HG03139 (cell line): ENCODE measurements around the gene IFNL4.
"Not testable (repeated sequence)": the region's sequence is repeated elsewhere in the genome, so short reads cannot be mapped to it uniquely, and the experiment has no call there.

Experiments
- ATAC-seq: cut with Tn5 transposase; IDR thresholded peaks from one replicate; pipeline ENCODE4 v1.9.1; 2021; ENCODE audit not compliant: unreplicated experiment

The IFNL4 gene

DNA sequence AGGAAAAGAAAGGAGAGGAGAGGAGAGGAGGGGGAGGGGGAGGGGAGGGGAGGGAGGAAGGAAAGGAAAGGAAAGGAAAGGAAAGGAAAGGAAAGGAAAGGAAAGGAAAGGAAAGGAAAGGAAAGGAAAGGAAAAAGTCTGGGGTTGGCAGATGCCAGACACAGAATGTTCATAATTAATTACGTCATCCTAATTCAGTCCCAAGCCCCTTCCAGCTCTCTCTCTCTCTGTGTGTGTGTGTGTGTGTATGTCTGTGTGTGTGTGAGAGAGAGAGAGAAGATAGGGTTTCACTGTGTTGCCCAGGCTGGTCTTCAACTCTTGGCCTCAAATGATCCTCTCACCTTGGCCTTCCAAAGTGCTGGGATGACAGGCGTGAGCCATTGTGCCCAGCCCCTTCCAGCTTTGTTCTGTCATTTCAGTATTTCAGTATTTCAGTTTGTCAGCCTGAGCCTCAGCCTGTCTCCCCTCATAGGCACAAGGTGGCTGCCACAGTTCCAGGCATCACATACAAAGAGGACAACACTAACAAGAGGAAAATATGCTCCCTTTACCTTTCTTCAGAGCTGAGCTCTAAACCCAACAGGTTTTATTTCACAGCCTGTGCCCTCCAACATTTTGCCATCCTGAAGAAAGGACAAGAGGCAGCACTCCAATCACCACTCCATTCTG, 18.4 kb downstream of the IFNL4 start:
- no peak for ATAC-seq

DNA sequence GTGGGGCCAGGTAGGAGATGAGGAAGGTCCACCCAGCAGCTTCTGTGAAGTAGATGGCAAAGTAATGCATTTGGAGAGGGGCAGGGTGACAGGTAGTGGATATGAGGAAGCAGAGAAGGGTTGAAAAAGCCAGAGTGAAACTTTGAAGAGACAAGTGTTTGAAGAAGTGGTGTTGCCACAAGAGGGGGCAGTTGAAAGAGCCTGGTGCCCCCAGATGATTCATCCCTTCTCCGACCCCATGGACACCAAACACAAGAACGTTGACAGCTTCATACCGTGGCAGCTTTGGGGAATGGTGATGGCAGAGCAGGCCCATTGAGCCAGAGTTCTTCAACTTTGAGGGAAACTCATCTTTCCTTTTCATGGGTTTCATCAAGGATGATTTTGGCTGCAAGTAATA, 23.7 kb downstream of the IFNL4 start:
- no peak for ATAC-seq

DNA sequence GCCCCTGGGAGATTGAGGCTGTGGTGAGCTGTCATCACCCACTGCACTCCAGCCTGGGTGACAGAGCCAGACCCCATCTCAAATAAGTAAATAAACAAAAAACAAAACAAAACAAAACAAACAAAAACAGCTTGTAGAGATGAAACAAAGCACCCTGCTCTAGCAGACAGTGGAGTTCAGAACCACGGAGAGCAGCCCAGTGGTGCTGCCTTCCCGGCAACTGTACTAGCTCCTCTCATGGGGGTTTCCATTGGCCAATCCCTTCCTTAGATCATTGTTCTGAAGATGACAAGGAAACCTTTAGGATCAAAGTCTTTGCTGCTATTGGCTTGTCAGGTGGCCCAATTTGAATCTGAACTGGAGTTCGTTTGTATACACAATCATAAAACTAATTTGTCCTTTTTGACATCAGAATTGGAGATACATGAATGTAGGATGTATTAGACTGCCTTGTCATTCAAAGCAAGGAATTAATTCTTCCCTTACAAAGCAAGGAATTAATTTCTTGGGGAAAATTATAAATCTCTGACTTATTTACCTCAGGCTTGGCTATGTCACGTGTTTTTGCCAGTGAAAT, 24.9 kb downstream of the IFNL4 start:
- ATAC-seq = no peak

DNA sequence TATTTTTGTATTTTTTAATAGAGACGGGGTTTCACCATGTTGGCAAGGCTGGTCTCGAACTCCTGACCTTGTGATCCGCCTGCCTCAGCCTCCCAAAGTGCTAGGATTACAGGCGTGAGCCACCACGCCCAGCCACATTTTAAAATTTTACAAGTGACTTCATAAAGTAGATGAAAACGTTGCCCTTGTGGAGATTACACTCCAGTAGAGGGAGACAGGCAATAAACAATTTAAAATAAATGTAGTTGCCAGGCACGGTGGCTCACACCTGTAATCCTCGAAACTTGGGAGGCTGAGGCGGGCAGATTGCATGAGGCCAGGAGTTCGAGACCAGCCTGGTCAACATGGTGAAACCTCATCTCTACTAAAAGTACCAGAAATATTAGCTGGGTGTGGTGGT, 29.5 kb downstream of the IFNL4 start:
- ATAC-seq = not testable (repeated sequence)

DNA sequence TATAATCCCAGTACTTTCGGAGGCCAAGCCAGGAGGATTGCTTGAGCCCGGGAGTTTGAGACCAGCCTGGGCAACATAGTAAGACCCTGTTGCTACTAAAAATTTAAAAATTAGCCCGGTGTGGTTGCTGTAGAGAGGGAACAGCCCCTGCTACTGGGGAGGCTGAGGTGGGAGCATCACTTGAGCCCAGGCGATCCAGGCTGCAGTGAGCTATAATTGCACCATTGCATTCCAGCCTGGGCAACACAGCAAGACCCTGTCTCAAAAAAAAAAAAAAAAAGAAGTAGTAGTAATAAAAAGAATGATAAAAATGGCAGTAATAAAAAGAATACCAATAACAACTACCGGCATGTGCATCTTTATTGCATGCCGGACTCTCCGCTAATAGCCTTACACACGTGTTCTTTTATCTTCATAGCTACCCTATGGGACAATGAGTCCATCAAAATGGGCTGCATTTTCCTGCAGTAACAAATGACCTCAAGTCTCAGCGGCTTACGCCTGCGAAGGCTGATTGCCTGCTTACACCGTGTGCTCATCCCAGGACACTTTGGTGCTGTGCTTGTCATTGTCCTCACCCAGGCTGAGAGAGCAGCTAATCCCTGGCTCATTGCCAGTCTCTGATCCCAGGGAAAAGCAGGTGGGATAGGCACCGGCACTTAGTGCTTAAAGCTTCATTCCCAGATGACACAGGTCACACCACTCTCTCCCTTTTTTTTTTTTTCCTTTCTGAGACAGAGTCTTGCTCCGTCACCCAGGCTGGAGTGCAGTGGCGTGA, 30.2 kb downstream of the IFNL4 start:
- ATAC-seq = no peak

DNA sequence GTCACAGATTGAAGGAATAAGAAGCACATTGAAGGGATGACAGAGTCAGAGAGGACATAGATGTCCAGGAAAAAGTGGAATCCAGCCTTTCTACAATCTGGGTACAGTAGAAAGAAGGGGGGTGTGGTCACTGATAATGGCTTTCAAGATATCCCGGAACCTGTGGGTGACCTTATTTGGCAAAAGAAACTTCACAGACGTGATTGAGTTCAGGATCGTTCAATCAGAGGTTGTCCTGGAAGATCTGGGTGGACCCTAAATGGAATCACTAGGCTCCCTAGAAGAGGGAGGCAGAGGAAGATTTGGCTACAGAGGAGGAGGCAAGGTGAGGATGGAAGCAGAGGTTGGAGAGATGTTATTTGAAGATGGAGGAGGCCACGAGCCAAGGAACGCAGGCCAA, 31.6 kb downstream of the IFNL4 start:
- no peak for ATAC-seq

DNA sequence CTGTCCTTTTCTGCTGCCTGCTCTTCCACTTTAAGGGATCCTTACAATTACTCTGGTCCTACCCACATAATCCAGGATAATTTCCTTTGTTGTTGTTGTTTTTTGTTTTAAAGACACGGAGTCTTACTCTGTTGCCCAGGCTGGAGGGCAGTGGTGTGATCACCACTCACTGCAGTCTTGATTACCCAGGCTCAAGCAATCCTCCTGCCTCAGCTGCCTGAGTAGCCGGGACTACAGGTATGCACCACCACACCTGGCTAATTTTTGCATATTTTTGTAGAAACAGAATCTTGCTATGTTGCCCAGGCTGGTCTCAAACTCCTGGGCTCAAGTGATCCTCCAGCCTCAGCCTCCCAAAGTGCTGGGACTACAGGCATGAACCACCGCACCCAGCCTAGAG, 33.3 kb downstream of the IFNL4 start:
- not testable (repeated sequence) for ATAC-seq

DNA sequence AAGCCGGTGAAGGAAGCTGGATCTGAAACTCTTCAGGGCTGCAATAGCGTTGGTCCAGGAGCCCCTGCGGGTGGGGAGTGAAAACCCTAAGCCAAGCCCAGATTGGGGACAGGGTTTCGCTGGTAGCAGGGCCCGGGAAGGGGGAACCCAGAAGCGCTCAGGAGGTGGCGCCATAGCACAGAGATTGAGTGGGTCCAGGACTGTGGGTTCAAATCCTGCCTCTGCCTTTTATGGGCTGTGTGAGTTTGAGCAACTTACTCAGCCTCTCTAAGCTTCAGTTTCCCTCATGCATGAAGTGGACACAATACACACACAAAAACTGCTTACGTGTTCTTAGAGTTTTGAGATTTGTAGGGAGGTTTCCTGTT, 36.3 kb downstream of the IFNL4 start:
- no peak for ATAC-seq

DNA sequence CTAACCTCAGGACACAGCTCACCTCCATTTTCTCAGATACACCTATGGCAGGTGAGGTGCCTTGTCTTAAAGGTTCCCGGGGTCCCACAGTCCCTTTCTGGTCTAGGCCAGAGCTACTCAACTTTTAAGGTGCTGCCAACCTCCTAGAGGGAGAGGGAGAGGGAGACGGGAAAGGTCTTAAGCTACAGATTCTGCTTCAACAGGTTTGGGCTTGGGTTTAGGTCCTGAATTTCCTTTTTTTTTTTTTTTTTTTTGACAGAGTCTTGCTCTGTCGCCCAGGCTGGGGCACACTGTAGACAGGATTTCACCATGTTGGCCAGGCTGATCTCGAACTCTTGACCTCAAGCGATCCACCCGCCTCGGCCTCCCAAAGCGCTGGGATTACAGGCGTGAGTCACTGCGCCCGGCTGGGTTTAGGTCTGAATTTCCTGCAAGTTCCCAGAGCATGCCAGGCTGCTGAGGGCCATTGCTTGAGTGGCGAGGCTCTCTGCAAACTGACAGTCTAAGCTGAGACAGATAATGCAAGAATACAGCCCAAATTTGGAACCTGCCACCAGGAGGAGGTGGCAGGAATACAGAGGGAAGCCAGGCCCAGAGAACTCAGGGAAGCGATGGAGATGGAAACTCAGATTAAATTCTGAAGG, 36.8 kb downstream of the IFNL4 start:
- no peak for ATAC-seq

DNA sequence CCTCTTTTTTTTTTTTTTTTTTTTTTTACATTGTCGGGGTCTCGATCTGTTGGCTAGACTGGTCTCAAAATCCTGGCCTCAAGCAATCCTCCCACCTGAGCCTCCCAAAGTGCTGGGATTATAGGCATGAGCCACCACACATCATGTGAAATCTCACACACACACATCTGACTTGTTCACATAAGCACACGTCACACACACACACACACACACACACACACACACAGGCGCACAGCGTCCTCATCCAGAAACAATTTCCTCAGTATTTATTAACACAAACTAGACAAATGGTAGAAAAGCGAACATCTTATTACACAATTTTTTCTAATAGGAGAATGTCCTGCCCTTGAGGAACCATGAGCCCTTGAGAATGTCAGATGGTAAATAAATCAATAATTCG, 39.5 kb downstream of the IFNL4 start:
- no peak for ATAC-seq

DNA sequence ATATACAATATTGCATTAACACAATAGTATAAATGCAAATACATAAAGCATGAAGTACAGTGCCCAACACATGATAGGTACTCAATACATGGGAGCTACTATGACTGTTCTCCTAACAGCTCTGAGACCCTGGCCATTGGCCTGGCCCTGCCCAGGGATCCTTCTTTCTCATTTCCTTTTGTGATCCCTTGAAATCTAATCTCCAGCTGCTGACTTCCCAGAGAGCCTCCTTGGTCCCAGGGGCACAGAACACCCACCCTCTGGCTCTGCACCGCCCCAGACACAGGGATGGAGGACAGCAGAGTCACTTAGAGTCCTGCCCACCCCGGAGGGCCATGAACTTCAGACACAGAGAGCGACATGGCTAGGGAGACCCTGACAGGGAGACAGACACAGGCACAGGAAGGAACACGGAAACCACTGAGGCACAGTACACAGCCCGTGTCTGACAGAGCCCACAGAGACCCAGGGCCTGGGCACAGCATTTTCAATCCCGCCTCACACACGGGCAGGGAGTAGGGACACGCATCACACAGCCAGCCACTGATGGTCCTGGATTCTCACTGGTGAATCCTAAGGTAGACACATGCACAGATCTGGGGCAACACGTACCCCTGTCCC, 40.4 kb downstream of the IFNL4 start:
- no peak for ATAC-seq

DNA sequence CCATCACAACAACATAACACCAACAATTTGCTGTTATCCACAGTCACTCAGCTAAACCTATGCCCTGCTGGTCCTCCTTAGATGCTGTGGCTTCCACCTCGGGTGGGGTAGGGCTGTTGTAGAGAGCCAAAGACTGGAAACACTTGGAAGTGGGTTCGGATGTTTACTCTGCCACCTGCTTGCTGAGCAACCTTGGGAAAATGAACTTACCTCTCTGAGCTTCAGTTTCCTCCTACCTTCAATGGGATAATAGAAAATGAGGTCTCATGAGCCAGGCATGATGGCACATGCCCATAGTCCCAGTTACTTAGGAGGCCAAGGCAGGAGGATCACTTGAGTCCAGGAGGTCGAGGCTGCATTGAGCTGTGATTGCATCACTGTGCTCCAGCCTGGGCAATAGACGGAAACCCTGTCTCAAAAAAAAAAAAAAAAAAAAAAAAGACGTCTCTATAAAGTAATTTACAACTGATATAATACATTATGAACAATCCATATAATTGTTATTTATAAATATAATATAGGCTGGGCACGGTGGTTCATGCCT, 41.3 kb downstream of the IFNL4 start:
- ATAC-seq = no peak

DNA sequence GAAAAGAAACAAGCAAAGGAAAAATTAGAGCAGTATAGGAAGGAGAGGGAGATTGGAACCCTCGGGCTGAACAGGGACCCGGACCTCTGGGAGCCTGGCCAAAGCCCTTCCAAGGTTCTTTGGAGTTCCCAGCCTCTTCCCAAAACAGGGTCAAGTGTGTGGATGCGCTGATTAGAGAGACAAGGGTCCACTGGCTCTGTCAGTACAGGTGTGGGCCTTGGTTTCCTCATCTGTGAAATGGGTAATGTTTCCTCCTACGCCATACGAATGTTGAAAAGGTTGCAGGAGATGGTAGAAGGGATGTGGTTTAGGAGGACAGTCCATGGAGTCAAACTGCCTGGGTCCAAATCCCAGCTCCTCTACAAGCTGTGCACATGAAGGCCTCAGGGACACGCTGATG, 42.5 kb downstream of the IFNL4 start:
- ATAC-seq = no peak

DNA sequence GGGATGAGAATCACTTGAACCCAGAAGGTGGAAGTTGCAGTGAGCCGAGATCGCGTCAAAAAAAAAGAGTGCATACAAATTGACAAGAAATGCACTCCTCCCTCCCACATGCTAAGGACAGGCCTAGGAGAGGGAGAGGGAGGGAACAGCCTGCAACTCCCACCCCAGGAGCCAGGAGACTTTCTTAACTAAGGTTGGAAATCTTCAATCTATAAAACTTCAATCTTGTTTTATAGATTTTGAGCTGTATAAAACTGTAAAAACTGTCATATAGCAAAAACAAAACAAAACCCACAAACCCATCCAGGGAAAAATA, 43.2 kb downstream of the IFNL4 start:
- ATAC-seq = no peak

DNA sequence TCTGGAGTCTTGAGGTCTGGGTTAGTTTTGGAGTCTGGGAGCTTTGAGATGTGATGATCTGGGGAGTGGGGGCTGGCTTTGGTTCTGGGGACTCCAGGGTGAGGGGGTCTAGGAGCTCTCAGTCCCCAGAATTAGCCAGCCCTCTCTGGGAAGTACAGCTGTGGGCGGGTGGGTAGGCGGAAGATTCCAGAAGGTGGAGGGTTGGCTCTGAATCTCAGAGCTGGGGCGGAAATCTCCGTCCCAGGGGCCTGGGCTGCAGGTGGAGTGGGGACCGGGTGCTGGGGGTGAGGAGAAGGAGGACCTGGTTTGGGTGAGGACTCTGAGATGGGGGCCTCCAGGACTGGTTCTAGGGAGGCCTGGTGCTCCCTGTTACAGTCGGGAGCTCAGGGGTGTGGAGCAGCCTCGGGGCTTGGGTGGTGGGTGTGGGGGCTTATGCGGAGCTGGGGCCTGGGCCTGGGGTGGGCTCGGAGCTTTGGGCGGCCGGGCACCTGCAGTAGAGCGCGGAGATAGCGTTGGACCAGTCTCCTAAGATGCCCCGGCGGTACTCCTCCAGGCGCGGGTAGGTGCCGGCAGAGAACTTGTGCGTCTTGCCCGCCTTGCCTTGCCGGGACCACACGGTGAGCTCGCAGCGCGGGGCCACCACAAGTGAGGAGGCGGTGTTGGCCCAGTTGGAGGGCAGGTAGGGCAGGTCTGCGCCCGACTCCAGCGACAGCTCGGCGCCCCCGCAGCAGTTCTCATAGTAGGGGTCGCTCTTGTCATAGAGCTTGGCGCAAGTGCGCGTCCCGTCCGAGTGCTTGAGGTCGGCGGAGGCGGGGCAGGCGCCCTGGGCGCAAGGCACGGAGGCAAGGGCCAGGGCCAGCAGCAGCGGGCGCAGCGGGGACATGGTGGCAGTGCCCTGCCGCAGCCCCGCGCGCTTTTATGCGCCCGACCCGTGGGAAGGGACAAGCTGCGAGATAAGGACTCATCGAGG, 45.0 kb downstream of the IFNL4 start, which contains the start of gene SYCN:
Gene SYCN, minus strand, starts transcription at position 892 of the 970 bp plus-strand sequence. Its CDS starts 9 bp downstream, at position 883.
- ATAC-seq = no peak

DNA sequence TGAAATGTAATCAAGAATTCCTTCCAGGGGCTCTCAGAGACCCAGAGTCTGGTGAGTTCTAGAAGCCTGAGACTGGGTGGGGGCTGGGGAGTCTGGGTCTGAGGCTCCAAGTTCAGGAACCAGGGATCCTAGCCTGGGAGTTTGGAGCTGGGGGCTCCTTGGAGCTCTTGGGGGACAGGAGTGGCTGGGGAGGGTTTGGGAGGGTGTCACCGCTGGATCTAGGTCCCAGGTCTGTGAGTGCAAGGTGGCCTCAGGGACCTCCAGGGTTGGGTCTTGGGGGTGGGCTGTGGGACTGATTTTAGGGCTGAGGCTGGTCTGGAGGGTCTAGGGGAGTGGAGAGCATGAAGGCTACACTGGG, 45.7 kb downstream of the IFNL4 start:
- ATAC-seq = no peak

DNA sequence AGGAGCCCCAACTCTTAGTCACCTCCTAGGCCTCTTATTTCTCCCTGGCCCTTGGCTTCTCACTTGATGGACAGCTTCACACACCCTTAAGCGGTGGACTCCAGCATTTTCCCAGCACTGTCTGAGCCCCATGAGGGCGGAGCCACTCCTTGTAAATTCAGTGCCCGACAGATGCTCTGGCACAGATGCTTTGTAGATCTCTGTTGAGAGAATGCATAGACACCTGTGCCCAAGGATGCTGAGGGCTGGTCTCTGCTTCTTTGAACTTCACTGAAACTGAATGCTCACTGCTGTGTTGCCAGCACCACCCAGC, 47.9 kb downstream of the IFNL4 start:
- ATAC-seq = no peak

DNA sequence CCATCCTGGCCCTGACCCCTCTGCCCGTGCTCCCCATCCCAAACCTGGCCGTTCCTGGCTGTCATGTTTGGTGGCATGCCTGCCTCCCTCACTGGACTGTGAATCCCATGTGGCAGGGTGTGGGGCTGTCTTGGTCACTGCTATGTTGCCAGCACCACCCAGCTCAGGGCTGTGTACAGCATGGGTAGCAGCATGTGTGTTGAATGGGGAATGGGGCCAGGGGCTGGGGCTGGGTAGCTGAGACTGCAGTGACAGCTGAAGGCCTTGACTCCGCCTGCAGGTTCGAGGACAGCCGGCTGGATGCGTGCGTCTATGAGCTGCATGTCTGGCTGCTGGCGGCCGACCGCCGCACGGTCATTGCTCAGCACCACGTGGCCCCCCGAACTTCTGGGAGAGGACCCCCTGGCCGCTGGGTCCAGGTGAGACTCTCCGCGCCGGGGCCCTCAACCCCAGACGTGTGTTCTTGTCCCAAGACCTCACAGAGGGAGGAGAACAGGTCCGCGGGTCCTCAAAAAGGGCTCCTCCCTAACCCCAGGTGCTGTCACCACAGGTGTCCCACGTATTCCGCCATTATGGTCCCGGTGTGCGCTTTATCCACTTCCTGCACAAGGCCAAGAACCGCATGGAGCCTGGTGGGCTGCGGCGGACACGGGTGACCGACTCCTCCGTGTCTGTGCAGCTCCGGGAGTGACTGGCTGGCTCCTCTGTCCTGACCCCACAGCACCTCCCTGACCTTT, 48.4 kb downstream of the IFNL4 start:
- no peak for ATAC-seq

DNA sequence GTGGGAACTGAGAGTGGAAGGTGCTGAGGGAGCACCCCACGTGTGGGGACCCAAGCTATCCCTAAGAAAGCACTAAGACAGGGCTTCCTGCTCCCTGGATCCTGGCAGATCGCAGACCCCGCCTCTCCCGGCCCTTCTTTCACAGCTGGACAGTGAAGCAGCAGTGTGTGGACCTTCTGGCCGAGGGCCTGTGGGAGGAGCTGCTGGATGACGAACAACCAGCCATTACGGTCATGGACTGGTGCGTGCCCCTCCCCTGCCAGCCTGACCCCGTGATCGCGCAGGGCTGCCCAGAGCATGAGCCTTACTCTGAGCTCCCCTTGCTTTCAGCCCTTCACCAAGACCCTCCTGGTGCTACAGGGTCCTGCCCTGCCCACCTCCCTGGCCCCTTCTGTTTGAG, 49.6 kb downstream of the IFNL4 start:
- no peak for ATAC-seq

DNA sequence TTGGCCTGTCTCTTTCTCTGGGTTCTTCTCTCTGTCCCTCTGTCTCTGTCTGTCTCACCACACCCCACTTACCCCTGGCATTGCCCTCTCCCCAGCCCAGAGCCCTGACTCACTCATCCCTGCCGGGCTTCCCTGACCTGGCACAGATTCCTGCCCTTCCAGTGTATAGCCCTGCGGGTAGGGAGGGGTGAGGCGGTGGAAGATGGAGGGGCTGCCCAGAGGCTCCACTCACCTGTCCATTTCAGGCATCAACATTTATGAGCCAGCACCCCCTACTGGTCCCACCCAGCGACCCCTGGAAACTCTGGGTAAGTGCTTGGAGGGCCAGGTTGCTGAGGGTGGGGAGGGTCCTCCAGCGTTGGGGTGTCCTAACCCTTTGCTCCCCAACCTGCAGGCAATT, 50.8 kb downstream of the IFNL4 start:
- no peak for ATAC-seq
